C4-2B (cell line): ENCODE data around the gene NRXN3.

Experiments
- H3K27ac ChIP-seq: fragments of 450-650 bp; 2 replicates; pipeline ENCODE4 v1.5.1; 2017
- ZFX ChIP-seq: fragments of 450-650 bp; IDR thresholded peaks from 2 replicates; pipeline ENCODE4 v1.6.1; 2017
- TF ChIP-seq, protein P1 (sequence below): fragments of 450-650 bp; conservative IDR thresholded peaks from 2 replicates; pipeline ENCODE4 v1.5.1; 2017; ENCODE audit warnings: mild to moderate bottlenecking

The NRXN3 gene

DNA sequence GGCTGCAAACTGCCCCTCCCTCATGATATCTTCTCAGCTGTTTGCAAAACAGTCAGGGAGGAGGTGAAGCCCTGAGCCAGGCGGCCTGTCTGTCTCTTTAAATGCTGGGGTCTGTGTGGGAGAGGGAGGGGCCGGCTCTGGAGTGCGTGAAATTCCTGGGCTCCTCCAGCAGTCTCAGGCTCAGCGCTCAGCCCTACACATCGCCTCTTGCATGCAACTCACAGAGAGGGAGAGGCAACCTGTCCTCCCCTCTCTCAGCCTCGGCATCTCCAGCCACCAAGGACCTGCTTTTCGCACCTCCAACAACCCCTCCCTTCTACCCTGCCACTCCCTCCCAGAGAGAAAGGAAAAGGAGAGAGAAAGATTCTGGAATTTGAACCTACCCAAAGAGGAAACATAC is at the start of gene NRXN3:
TSS of gene NRXN3 (plus strand) at position 171 of the 400 bp plus-strand sequence. CDS start 72,721 bp downstream, outside the sequence.
- no peak within 1 kb of the TSS for H3K27ac ChIP-seq
- TF ChIP-seq ZFX = no peak
- TF ChIP-seq, protein P1, sequence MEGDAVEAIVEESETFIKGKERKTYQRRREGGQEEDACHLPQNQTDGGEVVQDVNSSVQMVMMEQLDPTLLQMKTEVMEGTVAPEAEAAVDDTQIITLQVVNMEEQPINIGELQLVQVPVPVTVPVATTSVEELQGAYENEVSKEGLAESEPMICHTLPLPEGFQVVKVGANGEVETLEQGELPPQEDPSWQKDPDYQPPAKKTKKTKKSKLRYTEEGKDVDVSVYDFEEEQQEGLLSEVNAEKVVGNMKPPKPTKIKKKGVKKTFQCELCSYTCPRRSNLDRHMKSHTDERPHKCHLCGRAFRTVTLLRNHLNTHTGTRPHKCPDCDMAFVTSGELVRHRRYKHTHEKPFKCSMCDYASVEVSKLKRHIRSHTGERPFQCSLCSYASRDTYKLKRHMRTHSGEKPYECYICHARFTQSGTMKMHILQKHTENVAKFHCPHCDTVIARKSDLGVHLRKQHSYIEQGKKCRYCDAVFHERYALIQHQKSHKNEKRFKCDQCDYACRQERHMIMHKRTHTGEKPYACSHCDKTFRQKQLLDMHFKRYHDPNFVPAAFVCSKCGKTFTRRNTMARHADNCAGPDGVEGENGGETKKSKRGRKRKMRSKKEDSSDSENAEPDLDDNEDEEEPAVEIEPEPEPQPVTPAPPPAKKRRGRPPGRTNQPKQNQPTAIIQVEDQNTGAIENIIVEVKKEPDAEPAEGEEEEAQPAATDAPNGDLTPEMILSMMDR = no peak

DNA sequence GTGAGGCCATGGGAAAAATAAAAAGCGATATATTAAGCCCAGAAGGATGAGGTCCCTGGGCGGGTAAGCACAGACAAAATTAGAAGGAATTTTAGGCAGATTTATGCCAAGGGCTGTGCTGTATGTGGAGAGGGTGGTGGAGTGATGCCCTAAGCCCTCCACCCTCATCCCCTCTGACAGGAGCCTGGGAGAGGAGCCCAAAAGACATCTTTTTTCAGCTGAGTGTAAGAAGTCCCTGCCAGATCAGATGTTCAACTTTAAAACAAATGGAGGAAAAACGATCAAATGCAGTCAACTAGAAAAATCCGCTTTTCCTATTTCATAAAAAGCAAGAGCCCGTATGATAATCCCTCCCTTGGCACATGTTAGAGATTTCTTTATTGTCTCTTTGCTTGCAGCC is 47.7 kb upstream of the NRXN3 start:
- TF ChIP-seq, protein P1 = no peak
- TF ChIP-seq ZFX = no peak
- H3K27ac ChIP-seq = no peak overlapping the region

DNA sequence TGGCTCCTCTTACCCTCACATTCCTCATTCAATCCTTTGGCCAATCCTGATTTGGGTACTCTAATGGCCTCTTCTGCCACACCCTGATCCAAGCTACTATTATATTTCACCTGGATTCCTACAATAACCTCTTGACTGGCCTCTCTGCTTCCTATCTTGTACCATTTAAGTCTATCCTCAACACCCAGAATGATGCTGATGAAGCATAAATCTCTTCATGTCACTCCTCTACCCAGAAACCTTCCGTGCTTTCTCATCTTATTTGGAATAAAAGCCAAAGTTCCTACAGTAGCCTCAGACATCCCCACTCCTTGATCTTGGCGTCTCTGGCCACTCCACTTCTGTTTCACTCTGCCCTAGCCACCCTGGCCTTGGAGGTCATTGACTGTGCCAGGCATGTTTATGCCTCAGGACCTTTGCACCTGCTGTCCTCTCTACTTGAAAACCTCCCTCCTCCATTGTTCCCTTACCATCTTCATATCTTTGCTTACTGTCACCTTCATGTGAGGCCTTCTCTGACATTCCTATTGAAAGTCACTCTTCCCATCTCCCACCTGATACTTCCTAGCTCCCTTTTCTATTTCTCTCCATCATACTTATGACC is 46.4 kb upstream of the NRXN3 start:
- no peak overlapping the region for H3K27ac ChIP-seq
- TF ChIP-seq, protein P1 = no peak
- no peak for TF ChIP-seq ZFX

DNA sequence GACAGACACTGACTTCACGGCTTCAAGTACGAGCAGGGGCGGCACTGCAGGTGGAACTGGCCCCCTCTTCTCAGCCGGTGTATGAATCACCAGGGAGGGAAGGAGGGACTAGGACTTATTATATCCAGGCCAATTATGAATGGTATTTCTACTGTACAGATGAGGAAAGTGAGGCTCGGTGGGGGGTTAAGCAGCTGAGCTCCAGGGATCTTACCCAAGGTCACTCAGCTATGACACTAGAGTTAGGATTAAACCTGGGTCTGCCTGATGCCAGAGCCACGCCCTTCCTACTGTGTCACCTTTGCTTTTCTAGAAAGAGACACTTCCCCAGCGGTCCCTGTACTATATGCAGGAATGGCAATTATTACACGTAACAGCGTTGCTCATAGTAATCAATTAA is 42.2 kb upstream of the NRXN3 start:
- TF ChIP-seq, protein P1 = no peak
- no peak for TF ChIP-seq ZFX
- no peak overlapping the region for H3K27ac ChIP-seq

DNA sequence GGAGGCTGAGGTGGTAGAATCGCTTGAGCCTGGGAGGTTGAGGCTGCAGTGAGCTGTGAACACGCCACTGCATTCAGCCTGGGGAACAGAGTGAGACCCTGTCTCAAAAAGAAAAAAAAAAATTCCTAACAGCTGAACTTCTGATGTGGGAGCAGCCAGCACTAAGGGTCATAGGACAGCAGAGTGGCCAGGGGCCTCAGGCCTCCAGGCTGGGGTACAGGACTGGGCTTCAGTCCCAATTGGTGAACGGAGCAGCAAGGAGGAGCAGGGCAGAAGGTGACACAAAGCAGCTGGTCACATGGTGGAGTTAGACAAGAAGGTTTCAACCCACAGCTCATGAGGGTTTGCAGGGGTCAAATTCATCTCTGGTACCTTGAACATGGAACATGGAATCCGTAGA is 40.8 kb upstream of the NRXN3 start:
- no peak for TF ChIP-seq ZFX
- H3K27ac ChIP-seq = no peak overlapping the region

DNA sequence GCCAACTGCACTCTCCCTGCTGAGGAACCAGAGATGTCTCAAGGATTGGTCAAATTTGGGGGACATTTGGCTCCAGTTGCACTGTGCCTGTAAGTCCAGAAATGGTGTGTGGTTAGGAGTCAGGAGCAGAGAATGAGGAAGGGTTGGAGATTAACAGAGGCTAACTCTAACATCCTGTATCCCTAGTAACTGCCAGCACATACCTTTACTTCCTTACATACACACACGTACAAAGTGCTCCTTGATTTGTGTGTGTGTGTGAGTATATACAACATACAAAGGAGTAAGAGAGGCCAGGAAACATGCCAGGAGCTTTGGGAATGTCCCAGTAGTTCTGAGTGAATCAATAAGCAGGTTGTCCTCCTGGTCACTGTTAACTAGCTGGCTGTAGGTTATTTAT is 39.8 kb upstream of the NRXN3 start:
- no peak for TF ChIP-seq ZFX
- TF ChIP-seq, protein P1 = no peak

DNA sequence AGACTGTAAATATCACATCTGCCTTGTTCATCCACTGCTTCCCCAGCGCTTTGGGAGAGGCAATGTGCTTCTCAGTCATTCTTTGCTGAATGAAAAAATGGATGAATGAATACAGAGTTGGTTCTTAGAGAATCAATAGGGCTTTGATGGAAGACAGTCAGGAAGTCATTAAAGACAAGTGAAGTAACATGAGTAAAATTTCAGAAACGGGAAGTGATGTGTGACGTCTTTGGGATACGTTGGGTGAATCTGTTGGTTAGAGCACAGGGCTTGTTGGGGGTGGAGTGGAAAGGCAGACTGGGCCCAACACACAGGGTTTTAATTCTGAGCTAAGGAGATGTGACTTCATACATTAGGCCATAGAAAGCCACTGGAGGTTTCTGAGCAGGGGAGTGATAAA is 39.0 kb upstream of the NRXN3 start:
- no peak overlapping the region for H3K27ac ChIP-seq
- TF ChIP-seq, protein P1 = no peak
- TF ChIP-seq ZFX = no peak

More for the DNA sequence above, 39.8 kb upstream of the NRXN3 start:
- H3K27ac ChIP-seq = no peak overlapping the region

DNA sequence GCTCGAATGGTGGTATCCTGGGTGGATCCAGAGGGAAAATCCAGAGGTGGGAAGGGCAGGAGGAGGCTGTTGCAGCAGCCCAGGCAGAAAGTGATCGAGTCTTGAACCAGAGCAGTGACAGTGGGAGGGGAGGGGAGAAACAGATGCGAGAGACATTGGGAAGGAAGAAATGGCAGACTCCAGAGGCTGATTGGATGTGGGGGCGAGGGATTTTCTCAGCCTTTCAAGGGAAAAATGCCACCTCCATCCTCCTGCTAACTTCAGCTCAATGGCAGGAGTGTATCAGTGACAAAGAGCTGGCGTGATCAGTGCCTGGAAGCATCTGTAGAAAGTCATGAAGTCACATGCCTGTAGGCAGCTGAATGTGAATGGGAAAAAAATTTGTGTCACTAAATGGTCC is 38.6 kb upstream of the NRXN3 start:
- TF ChIP-seq ZFX = no peak
- no peak overlapping the region for H3K27ac ChIP-seq
